ENCODE measurements around the gene TMEM235. TPM values are rescaled to one million over a fixed set of nuclear protein-coding genes. Genes with fewer than 3 reads are reported as not detected.

TMEM235 gene
- total RNA-seq, 1 donor from 2014 or later, result not detected

GRCh38 chr17:78210111-78210510 lies 21.3 kb upstream of the TMEM235 start:
- TF ChIP-seq CTCF (IDR thresholded peaks at IDR 0.05; ENCODE audit: insufficient read depth, low read length, poor library complexity, severe bottlenecking), result no peak
- Histone ChIP-seq H3K4me3 (ENCODE audit: low read depth, low read length) (no peak overlapping the region), H3K27me3 (ENCODE audit: control insufficient read depth, insufficient read depth, low read length) (no peaks in the 10 kb centered on the region), H3K36me3 (ENCODE audit: control insufficient read depth, insufficient read depth, low read length) (no peaks in the 10 kb centered on the region)
- DNase-seq (ENCODE audit: low read depth), result no peak

- Histone ChIP-seq H3K27me3 (ENCODE audit: control insufficient read depth, insufficient read depth, low read length) (no peaks in the 10 kb centered on the region), H3K36me3 (ENCODE audit: control insufficient read depth, insufficient read depth, low read length) (no peaks in the 10 kb centered on the region), H3K4me3 (ENCODE audit: low read depth, low read length) (no peak overlapping the region)
- DNase-seq (ENCODE audit: low read depth), result no peak
- TF ChIP-seq CTCF (IDR thresholded peaks at IDR 0.05; ENCODE audit: insufficient read depth, low read length, poor library complexity, severe bottlenecking), result no peak
Measured at GRCh38 chr17:78211032-78211431, 20.4 kb upstream of the TMEM235 start.

- peak; percentile 26 for DNase-seq (ENCODE audit: low read depth)
- Histone ChIP-seq H3K27me3 (ENCODE audit: control insufficient read depth, insufficient read depth, low read length) (no peaks in the 10 kb centered on the region), H3K4me3 (ENCODE audit: low read depth, low read length) (peak within 1 kb of the TSS; percentile 95), H3K36me3 (ENCODE audit: control insufficient read depth, insufficient read depth, low read length) (no peaks in the 10 kb centered on the region)
- no peak for TF ChIP-seq CTCF (IDR thresholded peaks at IDR 0.05; ENCODE audit: insufficient read depth, low read length, poor library complexity, severe bottlenecking)
Measured at GRCh38 chr17:78214016-78214705, 17.3 kb upstream of the TMEM235 start, which contains the start of gene BIRC5. Gene BIRC5, plus strand, starts transcription at chr17:78214253. Its CDS starts 64 bp downstream, at chr17:78214317.

- H3K4me3 ChIP-seq (ENCODE audit: low read depth, low read length), result peak overlapping the region; percentile 95
Measured at GRCh38 chr17:78214706-78215061, 16.7 kb upstream of the TMEM235 start.

GRCh38 chr17:78219396-78220150 lies 11.9 kb upstream of the TMEM235 start:
- no peaks in the 10 kb centered on the region for H3K36me3 ChIP-seq (ENCODE audit: control insufficient read depth, insufficient read depth, low read length)
- no peak for TF ChIP-seq CTCF (IDR thresholded peaks at IDR 0.05; ENCODE audit: insufficient read depth, low read length, poor library complexity, severe bottlenecking)
- no peaks in the 10 kb centered on the region for H3K27me3 ChIP-seq (ENCODE audit: control insufficient read depth, insufficient read depth, low read length)
- no peak for DNase-seq (ENCODE audit: low read depth)
- no peak overlapping the region for H3K4me3 ChIP-seq (ENCODE audit: low read depth, low read length)

More at GRCh38 chr17:78214706-78215061, 16.7 kb upstream of the TMEM235 start:
- H3K36me3 ChIP-seq (ENCODE audit: control insufficient read depth, insufficient read depth, low read length), result no peaks in the 10 kb centered on the region
- H3K27me3 ChIP-seq (ENCODE audit: control insufficient read depth, insufficient read depth, low read length), result no peaks in the 10 kb centered on the region
- TF ChIP-seq CTCF (IDR thresholded peaks at IDR 0.05; ENCODE audit: insufficient read depth, low read length, poor library complexity, severe bottlenecking), result no peak
- no peak for DNase-seq (ENCODE audit: low read depth)

Measured in kidney epithelial cell (primary cell).